ENCODE data around the gene LTBP2.

GRCh38 chr14:74570696-74571095 lies 41.3 kb downstream of the LTBP2 start:
- no peak for TF ChIP-seq REST (IDR thresholded peaks at IDR 0.05; ENCODE audit: low read depth)
- TF ChIP-seq TCF12 (IDR thresholded peaks at IDR 0.05; ENCODE audit: low read depth), result no peak
- TF ChIP-seq RAD21 (IDR thresholded peaks at IDR 0.05; ENCODE audit: low read depth), result no peak
- TF ChIP-seq TAF1 (IDR thresholded peaks at IDR 0.05; ENCODE audit: low read depth), result no peak
- no peak for TF ChIP-seq MAX (IDR thresholded peaks at IDR 0.05)
- no peak for TF ChIP-seq CREB1 (IDR thresholded peaks at IDR 0.05; ENCODE audit: low read depth)
- TF ChIP-seq EP300 (IDR thresholded peaks at IDR 0.05; ENCODE audit: borderline replicate concordance), result no peak
- no peak for TF ChIP-seq TEAD4 (IDR thresholded peaks at IDR 0.05)
